Panc1 (cell line): Measurements from ENCODE around the gene CDKN1C. TPM values are rescaled to one million over a fixed set of nuclear protein-coding genes. Genes with fewer than 3 reads are reported as not detected.

Experiments
- ATAC-seq: fragments of 200-7000 bp; cut with Tn5 transposase; 2 replicates; pipeline ENCODE4 v1.9.1; 2020; ENCODE audit warnings: mild to moderate bottlenecking, moderate library complexity
- BruUV-seq: library from RNA; stranded (reverse); fragments of 400-500 nt; replicated peaks from 2 replicates; lab custom pipeline; 2021; lab: Mats Ljungman, UMichigan
- CTCF ChIA-PET: fragments of 300-600 bp; sonication (Branson Sonifier 250); formaldehyde crosslinking; loops from one replicate; lab custom pipeline; 2022; ENCODE audit warnings: antibody characterized with exemption; lab: Charles Lee
- POLR2A ChIA-PET: fragments of 300-600 bp; sonication (Branson Sonifier 250); formaldehyde crosslinking; loops from one replicate; lab custom pipeline; 2022; ENCODE audit warnings: antibody characterized with exemption; lab: Charles Lee
- DNase-seq: peaks from one replicate; pipeline ENCODE4 v3.0.0-alpha.2; 2010; ENCODE audit warnings: low read depth, low spot score
- H3K27ac ChIP-seq: 2 replicates; pipeline ENCODE4 v1.5.1; 2011; ENCODE audit warnings: mild to moderate bottlenecking, low read length, inconsistent platforms
- H3K27me3 ChIP-seq: fragments of 200-500 bp; sonication (Bioruptor generic); 2 replicates; pipeline ENCODE4 v1.6.0; 2014; ENCODE audit warnings: low read length, inconsistent platforms; ENCODE audit not compliant: control insufficient read depth, insufficient read depth
- H3K36me3 ChIP-seq: fragments of 200-500 bp; sonication (Bioruptor generic); 2 replicates; pipeline ENCODE4 v1.5.1; 2014; ENCODE audit warnings: inconsistent platforms, mild to moderate bottlenecking, low read length, moderate library complexity; ENCODE audit not compliant: control insufficient read depth, insufficient read depth
- H3K4me1 ChIP-seq: 2 replicates; pipeline ENCODE4 v1.5.1; 2011; ENCODE audit warnings: inconsistent platforms, mild to moderate bottlenecking, low read length, moderate library complexity; ENCODE audit not compliant: control insufficient read depth, insufficient read depth
- H3K4me3 ChIP-seq, 2 experiments: 2 replicates each; pipeline ENCODE4 v1.5.1; 2011 to 2012; ENCODE audit warnings: low read depth in 2 of 2, low read length in 2 of 2, mild to moderate bottlenecking in 2 of 2, inconsistent platforms in 1 of 2, moderate library complexity in 1 of 2
- H3K9me3 ChIP-seq: fragments of 200-500 bp; sonication (Bioruptor generic); 2 replicates; pipeline ENCODE4 v1.5.1; 2014; ENCODE audit warnings: low read depth, mild to moderate bottlenecking, inconsistent platforms, low read length, moderate library complexity; ENCODE audit not compliant: control insufficient read depth, insufficient read depth
- CTCF ChIP-seq: fragments of 450-650 bp; IDR thresholded peaks from 2 replicates; pipeline ENCODE4 v1.5.1; 2017; ENCODE audit warnings: mild to moderate bottlenecking
- POLR2AphosphoS5 ChIP-seq: IDR thresholded peaks from 2 replicates; pipeline ENCODE4 v1.6.1; 2012; ENCODE audit warnings: mild to moderate bottlenecking, low read depth, low read length, moderate library complexity
- REST ChIP-seq, 2 experiments: IDR thresholded peaks; 2 replicates each; pipeline ENCODE4 v1.6.1; 2011 to 2012; ENCODE audit warnings: low read depth in 2 of 2, control low read depth in 1 of 2, low read length in 1 of 2, mild to moderate bottlenecking in 1 of 2, moderate library complexity in 1 of 2; ENCODE audit not compliant: insufficient read depth in 1 of 2
- SIN3A ChIP-seq: IDR thresholded peaks from 2 replicates; pipeline ENCODE4 v1.6.1; 2012; ENCODE audit warnings: low read depth, mild to moderate bottlenecking, low read length, moderate library complexity, borderline replicate concordance; ENCODE audit not compliant: insufficient read depth
- TCF7L2 ChIP-seq: IDR thresholded peaks from 2 replicates; pipeline ENCODE4 v1.6.1; 2011; ENCODE audit warnings: mild to moderate bottlenecking, low read depth, low read length, inconsistent platforms
- in situ Hi-C: cut with HindIII; loops from 2 replicates; pipeline ENCODE4 v1.10.0; 2016; ENCODE audit warnings: low sequenced_read_pairs, low pct_unique_long_range_greater_than_20kb
- intact Hi-C: fragments of 100-400 bp; cut with micrococcal nuclease; formaldehyde crosslinking; loops from one replicate; pipeline ENCODE4 v1.10.0; 2022; ENCODE audit not compliant: unreplicated experiment
- total RNA-seq: library from RNA; stranded (reverse); gene quantifications from one replicate; pipeline ENCODE4 v1.2.1, GENCODE V29; 2021; ENCODE audit not compliant: unreplicated experiment

Gene CDKN1C
- total RNA-seq, 1 experiment from 2014 or later = 4.6 TPM

- no peaks in the 10 kb centered on the region for H3K27me3 ChIP-seq
- H3K27ac ChIP-seq = no peak overlapping the region
- peaks cover 2% of the 10 kb centered on the region; the same call in 1 of the 2 replicates for H3K4me1 ChIP-seq
- no peak for DNase-seq
- in situ Hi-C loops (no loop called here), intact Hi-C loops (loop anchor here (10.0 kb wide), 1 partner anchor 189 kb away; the partner anchor contains the start of gene KCNQ1OT1)
- ChIA-PET CTCF (interaction anchor here (0.5 to 2.7 kb wide), 2 partner anchors 352 to 1091 kb away, joined by 9 to 21 read pairs; no protein-coding TSS in a partner anchor), POLR2A (no interaction called here)
- H3K36me3 ChIP-seq = no peaks in the 10 kb centered on the region
- TF ChIP-seq TCF7L2 (0 out of 2 replicates have a peak, but pooled peaks have one; percentile 34), POLR2AphosphoS5 (no peak)
- peak overlapping the region; percentile 54 to 56 for H3K4me3 ChIP-seq
- BruUV-seq = no TSS peak
- peak; percentile 52 for ATAC-seq
- H3K9me3 ChIP-seq = no peaks in the 10 kb centered on the region
Measured at GRCh38 chr11:2883979-2884815, 1.4 kb downstream of the CDKN1C start.

- ATAC-seq = no peak
- intact Hi-C loops = loop anchor here (10.0 kb wide), 1 partner anchor 189 kb away; the partner anchor contains the start of gene KCNQ1OT1
- H3K27me3 ChIP-seq = no peaks in the 10 kb centered on the region
- peaks cover 2% of the 10 kb centered on the region; the same call in 1 of the 2 replicates for H3K4me1 ChIP-seq
- in situ Hi-C loops = no loop called here
- ChIA-PET POLR2A (interaction anchor here (0.7 kb wide), 1 partner anchor 27 kb away, joined by 3 read pairs; no protein-coding TSS in a partner anchor), CTCF (interaction anchor here (2.7 kb wide), 1 partner anchor 351 kb away, joined by 21 read pairs; no protein-coding TSS in a partner anchor)
- no peak for DNase-seq
- no TSS peak for BruUV-seq
- TF ChIP-seq SIN3A (0 out of 2 replicates have a peak, but pooled peaks have one; percentile 20), TCF7L2 (no peak)
- H3K27ac ChIP-seq = no peak overlapping the region
- no peaks in the 10 kb centered on the region for H3K9me3 ChIP-seq
- H3K4me3 ChIP-seq = peak overlapping the region; percentile 54 to 56
- H3K36me3 ChIP-seq = no peaks in the 10 kb centered on the region
Measured at GRCh38 chr11:2883640-2883978, 2.0 kb downstream of the CDKN1C start.

GRCh38 chr11:2882396-2883110 lies 3.0 kb downstream of the CDKN1C start:
- CTCF ChIA-PET = interaction anchor here (1.6 to 2.7 kb wide), 2 partner anchors 350 kb away, joined by 6 to 21 read pairs; no protein-coding TSS in a partner anchor
- POLR2A ChIA-PET = interaction anchor here (0.7 kb wide), 1 partner anchor 26 kb away, joined by 3 read pairs; no protein-coding TSS in a partner anchor
- TF ChIP-seq POLR2AphosphoS5 (no peak), TCF7L2 (no peak), CTCF (no peak), REST (IDR thresholded peaks at IDR 0.05; ENCODE audit: insufficient read depth in 1 of 2, low read depth in 2 of 2, low read length in 1 of 2) (no peak), SIN3A (no peak)
- H3K9me3 ChIP-seq = no peaks in the 10 kb centered on the region
- no peak overlapping the region for H3K27ac ChIP-seq
- H3K36me3 ChIP-seq = no peaks in the 10 kb centered on the region
- ATAC-seq (no peak), DNase-seq (no peak)
- intact Hi-C loops = loop anchor here (10.0 kb wide), 1 partner anchor 188 kb away; the partner anchor contains the start of gene KCNQ1OT1
- H3K4me1 ChIP-seq = peaks cover 2% of the 10 kb centered on the region; the same call in 1 of the 2 replicates
- BruUV-seq = no TSS peak
- H3K4me3 ChIP-seq = no peak overlapping the region
- H3K27me3 ChIP-seq = no peaks in the 10 kb centered on the region
- in situ Hi-C loops = no loop called here
